OCI-LY1 (cell line): ENCODE measurements around the gene MYO15A.

ENCODE experiments used
- H2AFZ ChIP-seq: fragments of 200-600 bp; sonication (generic), shearing (Covaris generic); 2 replicates; pipeline ENCODE4 v1.6.0; 2014; ENCODE audit warnings: antibody characterized with exemption, mild to moderate bottlenecking, low read length
- H3F3A ChIP-seq: fragments of 200-600 bp; sonication (generic), shearing (Covaris generic); 2 replicates; pipeline ENCODE4 v1.6.0; 2014; ENCODE audit warnings: mild to moderate bottlenecking, antibody characterized with exemption, low read length, moderate library complexity; ENCODE audit not compliant: insufficient read depth
- H3K27ac ChIP-seq: fragments of 200-600 bp; sonication (generic); 2 replicates; pipeline ENCODE4 v1.5.1; 2014; ENCODE audit warnings: low read length, mixed run types, mild to moderate bottlenecking, low read depth; ENCODE audit not compliant: poor library complexity, severe bottlenecking
- H3K27me3 ChIP-seq: fragments of 200-600 bp; sonication (generic); 2 replicates; pipeline ENCODE4 v1.6.0; 2014; ENCODE audit warnings: antibody characterized with exemption, mild to moderate bottlenecking, low read length, moderate library complexity; ENCODE audit not compliant: insufficient read depth
- H3K36me3 ChIP-seq: fragments of 200-600 bp; sonication (generic); 2 replicates; pipeline ENCODE4 v1.6.1; 2014; ENCODE audit warnings: mild to moderate bottlenecking, antibody characterized with exemption, low read length, moderate library complexity, mixed read lengths; ENCODE audit not compliant: insufficient read depth
- H3K4me1 ChIP-seq: fragments of 200-600 bp; sonication (generic); 2 replicates; pipeline ENCODE4 v1.5.1; 2014; ENCODE audit warnings: mild to moderate bottlenecking, low read length, moderate library complexity; ENCODE audit not compliant: insufficient read depth, severe bottlenecking
- H3K4me2 ChIP-seq: fragments of 200-600 bp; sonication (generic), shearing (Covaris generic); 2 replicates; pipeline ENCODE4 v1.6.1; 2014; ENCODE audit warnings: low read length
- H3K4me3 ChIP-seq: fragments of 200-600 bp; sonication (generic); 2 replicates; pipeline ENCODE4 v1.5.1; 2014; ENCODE audit warnings: low read length, low read depth, mild to moderate bottlenecking, mixed read lengths; ENCODE audit not compliant: poor library complexity, severe bottlenecking
- H3K79me2 ChIP-seq: fragments of 200-600 bp; shearing (Covaris generic); 2 replicates; pipeline ENCODE4 v1.6.1; 2016; ENCODE audit warnings: mixed run types, low read length, mixed read lengths; ENCODE audit not compliant: insufficient read depth
- H3K9ac ChIP-seq: fragments of 200-600 bp; sonication (generic), shearing (Covaris generic); 2 replicates; pipeline ENCODE4 v1.6.1; 2014; ENCODE audit warnings: mild to moderate bottlenecking, low read length, mixed read lengths
- H3K9me2 ChIP-seq: fragments of 200-600 bp; sonication (generic), shearing (Covaris generic); 2 replicates; pipeline ENCODE4 v1.6.1; 2014; ENCODE audit warnings: low read depth, mild to moderate bottlenecking, low read length, mixed read lengths
- H3K9me3 ChIP-seq: fragments of 200-600 bp; shearing (Covaris generic); 2 replicates; pipeline ENCODE4 v1.6.1; 2014; ENCODE audit warnings: low read length, mixed read lengths
- H4K20me1 ChIP-seq: fragments of 200-600 bp; sonication (generic), shearing (Covaris generic); 2 replicates; pipeline ENCODE4 v1.6.0; 2016; ENCODE audit warnings: mild to moderate bottlenecking, low read length; ENCODE audit not compliant: insufficient read depth
- CTCF ChIP-seq: fragments of 200-600 bp; sonication (generic), shearing (Covaris generic); IDR thresholded peaks from 2 replicates; pipeline ENCODE4 v1.5.1; 2017; ENCODE audit warnings: mild to moderate bottlenecking, antibody characterized with exemption, low read length, moderate library complexity, mixed read lengths
- EZH2 ChIP-seq: fragments of 200-600 bp; sonication (generic), shearing (Covaris generic); IDR thresholded peaks from 2 replicates; pipeline ENCODE4 v1.8.0; 2017; ENCODE audit warnings: borderline replicate concordance, mixed run types, mild to moderate bottlenecking, antibody characterized with exemption, low read length, moderate library complexity, mixed read lengths

Gene MYO15A

GRCh38 chr17:18146259-18146658, 37.7 kb downstream of the MYO15A start:
- Histone ChIP-seq H3K9me2 (no peaks in the 10 kb centered on the region), H3K9me3 (no peaks in the 10 kb centered on the region), H3K4me3 (no peak overlapping the region), H3K27ac (no peak overlapping the region), H3K27me3 (peaks cover 4% of the 10 kb centered on the region; the same call in 1 of the 2 replicates), H3K4me2 (no peak overlapping the region), H4K20me1 (no peaks in the 10 kb centered on the region), H3F3A (no peaks in the 10 kb centered on the region), H3K79me2 (no peaks in the 10 kb centered on the region), H3K4me1 (no peaks in the 10 kb centered on the region), H3K36me3 (no peaks in the 10 kb centered on the region), H2AFZ (no peak overlapping the region), H3K9ac (no peak overlapping the region)
- no peak for TF ChIP-seq CTCF
- TF ChIP-seq EZH2, result no peak

- Histone ChIP-seq H3K79me2 (no peaks in the 10 kb centered on the region), H3K4me1 (no peaks in the 10 kb centered on the region), H3F3A (no peaks in the 10 kb centered on the region), H3K9me3 (no peaks in the 10 kb centered on the region), H3K9ac (no peak overlapping the region), H4K20me1 (no peaks in the 10 kb centered on the region), H3K27me3 (peaks cover 4% of the 10 kb centered on the region; the same call in 1 of the 2 replicates), H3K9me2 (no peaks in the 10 kb centered on the region), H3K4me2 (no peak overlapping the region), H2AFZ (no peak overlapping the region), H3K27ac (no peak overlapping the region), H3K4me3 (no peak overlapping the region), H3K36me3 (no peaks in the 10 kb centered on the region)
- TF ChIP-seq EZH2 (no peak), CTCF (no peak)
These were observed 38.4 kb downstream of the MYO15A start for GRCh38 chr17:18146980-18147379.

- Histone ChIP-seq H3K9me3 (no peaks in the 10 kb centered on the region), H3K9ac (no peak overlapping the region), H3K4me2 (no peak overlapping the region), H2AFZ (no peak overlapping the region), H3K9me2 (no peaks in the 10 kb centered on the region), H3K27me3 (peaks cover 4% of the 10 kb centered on the region; the same call in 1 of the 2 replicates), H3K4me1 (peaks cover 8% of the 10 kb centered on the region), H3K36me3 (no peaks in the 10 kb centered on the region), H3K27ac (no peak overlapping the region), H3K4me3 (no peak overlapping the region), H3K79me2 (no peaks in the 10 kb centered on the region), H4K20me1 (no peaks in the 10 kb centered on the region), H3F3A (no peaks in the 10 kb centered on the region)
- TF ChIP-seq CTCF (no peak), EZH2 (no peak)
These were observed 40.0 kb downstream of the MYO15A start for GRCh38 chr17:18148586-18148985.
